AG04450 (cell line): Measurements from ENCODE around the gene PDRG1. TPM values are rescaled to one million over a fixed set of nuclear protein-coding genes. Genes with fewer than 3 reads are reported as not detected.

ENCODE experiments used
- CTCF ChIA-PET: fragments of 300-600, 350-600 bp; formaldehyde crosslinking; extraction: SDS; loops from one replicate; lab custom pipeline; 2022; ENCODE audit warnings: antibody characterized with exemption, inconsistent platforms; lab: Charles Lee
- POLR2A ChIA-PET: fragments of 350-600 bp; formaldehyde crosslinking; extraction: SDS; loops from one replicate; lab custom pipeline; 2021; ENCODE audit warnings: antibody characterized with exemption, inconsistent platforms; lab: Yijun Ruan, JAX
- DNase-seq: peaks from one replicate; pipeline ENCODE4 v3.0.0-alpha.2; 2011; ENCODE audit warnings: low read depth, low spot score
- H3K27ac ChIP-seq: one replicate; pipeline ENCODE4 v1.5.1; 2012; ENCODE audit warnings: low read depth, low read length, control low read depth
- H3K27me3 ChIP-seq: one replicate; pipeline ENCODE4 v1.6.0; 2012; ENCODE audit warnings: low read length; ENCODE audit not compliant: control insufficient read depth, insufficient read depth
- H3K4me3 ChIP-seq: 2 replicates; pipeline ENCODE4 v1.5.1; 2011; ENCODE audit warnings: mild to moderate bottlenecking, low read depth, low read length, control low read depth
- H3K9me3 ChIP-seq: 2 replicates; pipeline ENCODE4 v1.5.1; 2012; ENCODE audit warnings: low read length; ENCODE audit not compliant: control insufficient read depth, insufficient read depth
- polyA plus RNA-seq: library from polyadenylated mRNA; depleted of rRNA; stranded (reverse); fragments of >200 nt; gene quantifications from 2 replicates; pipeline ENCODE4 v1.2.3, GENCODE V29; 2011
- TF ChIP-seq, protein P1 (sequence below): IDR thresholded peaks from 2 replicates; pipeline ENCODE4 v1.5.1; 2011; ENCODE audit warnings: low read depth, low read length, control low read depth, inconsistent platforms

Gene PDRG1
- polyA plus RNA-seq, 1 experiment, result 13.2 TPM

DNA sequence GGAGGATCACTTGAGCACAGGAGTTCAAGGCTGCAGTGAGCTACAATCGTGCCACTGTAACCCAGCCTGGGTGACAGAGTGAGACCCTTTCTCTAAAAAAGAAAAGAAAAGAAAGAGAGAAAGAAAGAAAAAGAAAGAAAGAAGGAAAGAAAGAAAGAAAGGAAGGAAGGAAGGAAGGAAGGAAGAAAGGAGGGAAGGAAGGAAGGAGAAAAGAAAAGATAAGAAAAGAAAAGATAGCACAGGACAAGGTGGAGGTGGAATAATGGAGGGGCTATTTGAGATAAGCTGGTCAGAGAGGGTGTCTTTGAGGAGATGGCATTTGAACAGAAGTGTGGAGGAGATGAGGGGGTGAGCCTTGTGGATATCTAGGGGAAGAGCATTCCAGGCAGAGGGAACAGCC lies 2.7 kb upstream of the PDRG1 start:
- Histone ChIP-seq H3K27me3 (peaks cover 15% of the 10 kb centered on the region), H3K4me3 (no peak overlapping the region), H3K9me3 (no peaks in the 10 kb centered on the region), H3K27ac (no peak overlapping the region)
- POLR2A ChIA-PET, result no interaction called here
- DNase-seq, result no peak
- TF ChIP-seq, protein P1, sequence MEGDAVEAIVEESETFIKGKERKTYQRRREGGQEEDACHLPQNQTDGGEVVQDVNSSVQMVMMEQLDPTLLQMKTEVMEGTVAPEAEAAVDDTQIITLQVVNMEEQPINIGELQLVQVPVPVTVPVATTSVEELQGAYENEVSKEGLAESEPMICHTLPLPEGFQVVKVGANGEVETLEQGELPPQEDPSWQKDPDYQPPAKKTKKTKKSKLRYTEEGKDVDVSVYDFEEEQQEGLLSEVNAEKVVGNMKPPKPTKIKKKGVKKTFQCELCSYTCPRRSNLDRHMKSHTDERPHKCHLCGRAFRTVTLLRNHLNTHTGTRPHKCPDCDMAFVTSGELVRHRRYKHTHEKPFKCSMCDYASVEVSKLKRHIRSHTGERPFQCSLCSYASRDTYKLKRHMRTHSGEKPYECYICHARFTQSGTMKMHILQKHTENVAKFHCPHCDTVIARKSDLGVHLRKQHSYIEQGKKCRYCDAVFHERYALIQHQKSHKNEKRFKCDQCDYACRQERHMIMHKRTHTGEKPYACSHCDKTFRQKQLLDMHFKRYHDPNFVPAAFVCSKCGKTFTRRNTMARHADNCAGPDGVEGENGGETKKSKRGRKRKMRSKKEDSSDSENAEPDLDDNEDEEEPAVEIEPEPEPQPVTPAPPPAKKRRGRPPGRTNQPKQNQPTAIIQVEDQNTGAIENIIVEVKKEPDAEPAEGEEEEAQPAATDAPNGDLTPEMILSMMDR, result no peak
- CTCF ChIA-PET, result interaction anchor here (1.3 to 1.9 kb wide), 2 partner anchors 102 to 131 kb away, joined by 7 to 8 read pairs; no protein-coding TSS in a partner anchor

- CTCF ChIA-PET, result interaction anchor here (0.8 to 4.8 kb wide), 5 partner anchors 10 to 477 kb away, joined by 3 to 79 read pairs (median 16); no protein-coding TSS in a partner anchor
- no peak overlapping the region for H3K4me3 ChIP-seq
- H3K27ac ChIP-seq, result no peak overlapping the region
- peaks cover 15% of the 10 kb centered on the region for H3K27me3 ChIP-seq
- POLR2A ChIA-PET, result no interaction called here
- DNase-seq, result no peak
- TF ChIP-seq, protein P1, result no peak
- no peaks in the 10 kb centered on the region for H3K9me3 ChIP-seq
Observed at GRCh38 chr20:31953556-31954148, 1.8 kb upstream of the PDRG1 start.

GRCh38 chr20:31951203-31951529 lies 680 bp downstream of the PDRG1 start:
- H3K27ac ChIP-seq, result peak overlapping the region; percentile 21
- ChIA-PET POLR2A (interaction anchor here (0.9 to 1.2 kb wide), 2 partner anchors 124 to 128 kb away, joined by 3 to 4 read pairs; no protein-coding TSS in a partner anchor), CTCF (interaction anchor here (0.6 to 4.8 kb wide), 26 partner anchors 10 to 410 kb away, joined by 3 to 79 read pairs (median 5); partner anchors contain the start of gene XKR7)
- peak overlapping the region; percentile 93 for H3K4me3 ChIP-seq
- DNase-seq, result no peak
- TF ChIP-seq, protein P1, result no peak
- peaks cover 6% of the 10 kb centered on the region for H3K27me3 ChIP-seq
- peaks cover 3% of the 10 kb centered on the region; the same call in 1 of the 2 replicates for H3K9me3 ChIP-seq

GRCh38 chr20:31949877-31950646 lies 1.8 kb downstream of the PDRG1 start:
- H3K4me3 ChIP-seq, result no peak overlapping the region
- POLR2A ChIA-PET, result interaction anchor here (0.6 kb wide), 1 partner anchor 123 kb away, joined by 3 read pairs; no protein-coding TSS in a partner anchor
- TF ChIP-seq, protein P1, result no peak
- CTCF ChIA-PET, result interaction anchor here (1.2 to 4.8 kb wide), 8 partner anchors 8 to 289 kb away, joined by 3 to 79 read pairs (median 19); no protein-coding TSS in a partner anchor
- peaks cover 3% of the 10 kb centered on the region; the same call in 1 of the 2 replicates for H3K9me3 ChIP-seq
- H3K27ac ChIP-seq, result no peak overlapping the region
- DNase-seq, result no peak
- H3K27me3 ChIP-seq, result peaks cover 6% of the 10 kb centered on the region
